Activated naive CD4-positive, alpha-beta T cell treated with Interleukin-2 at 50 U/mL for 16 hours (primary cell): ENCODE data around the gene TMEM225B.
"Not testable (repeated sequence)": the region's sequence is repeated elsewhere in the genome, so short reads cannot be mapped to it uniquely, and the experiment has no call there.

Source experiments
- DNase-seq: peaks from one replicate; pipeline ENCODE4 v3.0.0-alpha.2; 2020

The TMEM225B gene

GRCh38 chr7:99597762-99598501, at the start of gene TMEM225B:
Gene TMEM225B (plus strand): TSS chr7:99598267. CDS start chr7:99604389, 6,122 bp downstream.
- DNase-seq = no peak

DNA sequence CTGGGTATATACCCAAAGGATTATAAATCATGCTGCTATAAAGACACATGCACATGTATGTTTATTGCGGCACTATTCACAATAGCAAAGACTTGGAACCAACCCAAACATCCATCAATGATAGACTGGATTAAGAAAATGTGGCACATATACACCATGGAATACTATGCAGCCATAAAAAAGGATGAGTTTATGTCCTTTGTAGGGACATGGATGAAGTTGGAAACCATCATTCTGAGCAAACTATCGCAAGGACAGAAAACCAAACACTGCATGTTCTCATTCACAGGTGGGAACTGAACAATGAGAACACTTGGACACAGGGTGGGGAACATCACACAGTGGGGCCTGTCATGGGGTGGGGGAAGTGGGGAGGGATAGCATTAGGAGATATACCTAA, 48.5 kb upstream of the TMEM225B start:
- DNase-seq = not testable (repeated sequence)

DNA sequence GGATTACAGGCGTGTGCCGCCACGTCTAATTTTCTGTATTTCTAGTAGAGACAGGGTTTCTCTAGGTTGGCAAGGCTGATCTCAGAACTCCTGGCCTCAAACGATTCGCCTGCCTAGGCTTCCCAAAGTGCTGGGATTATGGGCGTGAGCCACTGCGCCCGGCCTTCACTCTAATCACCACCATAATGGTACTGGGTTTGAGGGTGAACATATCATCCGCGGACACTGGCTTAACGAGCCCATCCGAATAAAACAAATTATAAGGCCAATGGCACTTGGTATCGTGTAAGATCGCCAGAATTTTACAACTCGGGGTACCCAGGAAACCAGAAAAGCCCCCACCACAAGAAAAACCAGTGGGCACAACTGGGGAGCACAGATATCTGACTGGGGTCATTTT, 46.7 kb upstream of the TMEM225B start:
- no peak for DNase-seq

GRCh38 chr7:99551767-99552463, 46.2 kb upstream of the TMEM225B start, which contains the start of gene FAM200A:
Gene FAM200A (minus strand): TSS chr7:99552114. CDS start chr7:99548407, 3,707 bp downstream.
- DNase-seq = peak; percentile 86

- no peak for DNase-seq
Measured at GRCh38 chr7:99553039-99553438, 45.0 kb upstream of the TMEM225B start.

- DNase-seq = no peak
Measured at GRCh38 chr7:99554939-99555338, 43.1 kb upstream of the TMEM225B start.

- DNase-seq = no peak
Measured at GRCh38 chr7:99557196-99557607, 40.9 kb upstream of the TMEM225B start.

GRCh38 chr7:99557940-99558305, 40.1 kb upstream of the TMEM225B start:
- no peak for DNase-seq

- DNase-seq = peak; percentile 90
Measured at GRCh38 chr7:99558306-99559174, 39.5 kb upstream of the TMEM225B start, which contains the start of gene ZNF655. Gene ZNF655 (plus strand): TSS chr7:99558642. CDS start chr7:99560560, 1,918 bp downstream.

GRCh38 chr7:99559175-99559915, 38.7 kb upstream of the TMEM225B start:
- no peak for DNase-seq

DNA sequence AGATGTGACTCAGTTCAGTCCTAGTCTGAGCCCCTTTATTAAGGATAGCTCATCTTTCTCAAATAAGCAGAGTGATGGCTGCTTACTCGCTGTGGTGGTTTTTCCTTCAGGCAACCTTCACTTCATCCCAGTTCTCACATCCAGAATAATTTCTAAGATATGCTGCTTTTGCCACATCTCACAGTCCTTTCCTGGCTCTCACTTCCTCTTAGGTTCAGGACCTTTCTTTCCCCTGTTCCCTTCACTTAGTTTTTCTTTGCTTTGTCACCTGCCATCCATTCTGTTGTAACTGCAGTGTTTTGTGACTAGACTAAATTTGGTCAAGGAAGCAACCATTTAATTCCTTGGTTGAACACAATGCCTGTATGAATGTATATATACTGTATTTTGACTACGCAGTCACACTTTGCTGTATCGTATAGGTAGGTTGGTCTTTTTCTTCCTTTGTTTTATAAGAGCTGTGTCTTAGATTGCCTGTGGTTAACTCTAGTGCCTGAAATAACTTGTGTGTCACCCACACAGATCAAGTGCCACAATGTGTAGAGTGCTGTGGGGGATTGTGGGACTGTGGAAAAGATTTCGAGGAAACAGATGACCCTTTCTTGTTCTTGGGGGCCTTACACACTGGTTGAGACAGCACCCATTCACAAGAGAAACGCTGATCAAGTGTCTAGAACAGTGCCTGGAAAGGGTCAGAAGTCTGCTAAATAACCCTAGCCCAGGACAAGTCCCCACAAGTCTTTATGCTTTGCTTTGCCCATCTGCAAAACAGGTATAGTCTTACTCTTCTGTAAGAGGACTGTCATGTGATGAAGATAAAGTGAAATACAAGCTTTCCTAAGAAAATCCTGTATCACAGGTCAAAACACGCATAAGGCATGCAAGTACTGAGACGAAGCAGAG, 37.0 kb upstream of the TMEM225B start:
- no peak for DNase-seq

DNA sequence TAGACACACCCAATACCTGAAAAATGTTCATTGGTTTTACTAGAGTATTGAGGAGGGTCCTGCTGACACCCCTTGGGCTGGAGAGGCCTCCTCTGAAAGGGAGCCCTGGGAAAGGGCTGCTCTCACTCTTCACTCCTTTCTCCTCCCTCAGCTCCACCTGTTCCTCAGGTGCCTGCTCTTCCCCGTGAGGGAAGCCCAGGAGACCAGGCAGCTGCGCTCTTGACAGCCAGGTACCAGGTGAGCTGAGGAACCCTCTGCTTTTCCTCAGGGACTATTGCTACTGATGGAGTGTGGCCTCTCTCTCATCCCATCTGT, 36.4 kb upstream of the TMEM225B start:
- no peak for DNase-seq

DNA sequence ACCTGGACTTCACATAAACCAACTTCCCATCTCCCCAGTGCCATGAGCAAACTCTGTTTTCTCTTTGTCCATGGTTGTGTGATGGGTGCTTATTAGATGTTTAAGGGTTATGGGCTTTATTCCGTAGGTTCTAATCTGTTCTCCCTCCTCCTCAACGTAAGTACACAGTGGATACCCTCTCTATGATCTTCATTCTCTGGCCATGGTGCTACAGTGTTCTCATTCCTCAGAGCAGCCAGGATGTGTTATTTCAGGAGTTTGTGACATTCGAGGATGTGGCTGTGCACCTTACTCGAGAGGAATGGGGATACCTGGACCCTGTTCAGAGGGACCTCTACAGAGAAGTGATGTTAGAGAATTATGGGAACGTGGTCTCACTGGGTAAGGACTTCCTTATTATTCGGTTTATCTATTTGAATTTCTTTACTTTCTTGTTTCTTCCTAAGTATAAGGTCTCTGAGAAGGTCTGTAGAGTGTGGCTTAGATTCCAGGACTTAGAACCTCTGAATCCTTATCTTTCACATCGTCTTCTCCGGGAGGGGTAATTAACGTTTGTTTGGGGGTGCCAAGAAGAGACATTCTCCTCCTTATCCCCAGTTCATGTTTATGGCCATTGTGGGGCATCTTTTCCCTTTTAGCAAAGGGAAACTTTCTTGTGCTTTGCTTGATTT, 35.8 kb upstream of the TMEM225B start:
- DNase-seq = no peak

GRCh38 chr7:99562832-99563231, 35.2 kb upstream of the TMEM225B start:
- peak; percentile 54 for DNase-seq

DNA sequence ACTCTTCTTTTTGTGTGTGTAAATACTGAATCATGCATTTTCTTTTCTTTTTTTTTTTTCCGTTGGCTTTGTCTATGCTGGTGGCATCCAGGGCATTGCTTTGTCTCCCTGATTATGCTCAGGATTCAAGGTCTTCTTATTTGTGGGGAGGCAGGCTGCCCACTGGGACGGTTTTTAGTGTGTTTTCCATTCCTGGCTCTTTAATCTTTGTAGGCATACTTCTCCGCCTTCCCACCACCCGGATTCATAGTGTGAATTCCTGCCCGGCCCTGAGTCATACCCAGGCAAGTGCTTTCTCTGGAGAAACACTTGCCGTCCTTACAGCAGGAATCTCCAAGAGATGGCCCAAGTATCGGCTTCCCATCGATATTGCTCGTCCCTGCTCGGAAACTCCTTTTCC, 34.4 kb upstream of the TMEM225B start:
- DNase-seq = no peak

DNA sequence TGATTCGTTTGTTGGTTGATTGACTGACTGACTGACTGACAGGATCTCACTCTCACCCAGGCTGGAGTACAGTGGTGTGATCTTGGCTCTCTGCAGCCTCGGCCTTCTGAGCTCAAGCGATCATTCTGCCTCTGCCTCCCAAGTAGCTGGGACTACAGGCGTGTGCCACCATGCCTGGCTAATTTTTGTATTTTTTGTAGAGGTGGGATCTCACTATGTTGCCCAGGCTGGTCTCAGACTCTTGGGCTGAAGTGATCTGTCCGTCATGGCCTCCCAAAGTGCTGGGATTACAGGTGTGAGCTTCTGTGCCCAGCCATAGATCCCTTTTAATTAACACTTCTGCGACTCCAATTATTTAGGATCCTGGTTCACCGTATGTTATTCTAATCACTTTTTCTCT, 29.3 kb upstream of the TMEM225B start:
- DNase-seq = not testable (repeated sequence)

- no peak for DNase-seq
Measured at GRCh38 chr7:99571768-99572167, 26.3 kb upstream of the TMEM225B start.

DNA sequence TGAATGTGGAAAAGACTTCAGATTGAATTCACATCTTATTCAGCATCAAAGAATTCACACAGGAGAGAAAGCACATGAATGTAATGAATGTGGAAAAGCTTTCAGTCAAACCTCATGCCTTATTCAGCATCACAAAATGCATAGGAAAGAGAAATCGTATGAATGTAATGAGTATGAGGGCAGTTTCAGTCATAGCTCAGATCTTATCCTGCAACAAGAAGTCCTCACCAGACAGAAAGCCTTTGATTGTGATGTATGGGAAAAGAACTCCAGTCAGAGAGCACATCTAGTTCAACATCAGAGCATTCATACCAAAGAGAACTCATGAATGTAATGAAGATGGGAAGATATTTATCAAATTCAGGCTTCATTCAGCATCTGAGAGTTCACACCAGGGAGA, 24.8 kb upstream of the TMEM225B start:
- DNase-seq = no peak

DNA sequence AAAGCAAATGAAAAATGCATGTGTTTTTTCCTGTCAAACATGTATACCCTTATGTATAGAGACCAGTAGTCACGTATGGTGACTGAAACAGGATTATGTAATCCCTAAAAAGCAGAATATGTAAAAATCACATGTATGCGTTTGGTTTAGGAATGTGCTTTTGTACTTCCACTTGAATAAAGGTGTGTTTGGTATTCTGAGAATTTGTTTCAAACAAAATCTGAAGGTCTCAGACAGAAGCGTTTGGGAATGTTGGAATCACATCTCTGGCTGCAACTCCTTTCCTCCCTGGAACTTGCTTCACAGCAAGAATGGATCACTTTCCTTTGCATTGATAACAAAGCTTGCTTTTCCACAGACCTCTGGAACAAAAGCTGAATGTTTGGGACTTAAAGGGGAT, 21.8 kb upstream of the TMEM225B start:
- no peak for DNase-seq

- DNase-seq = no peak
Measured at GRCh38 chr7:99579281-99579955, 18.6 kb upstream of the TMEM225B start.
